Measurements from ENCODE around the gene ILF2. TPM values are rescaled to one million over a fixed set of nuclear protein-coding genes. Genes with fewer than 3 reads are reported as not detected.
"Not testable (repeated sequence)": the region's sequence is repeated elsewhere in the genome, so short reads cannot be mapped to it uniquely, and the experiment has no call there.

ILF2 gene
- total and polyA plus RNA-seq, 3 experiments from 2014 or later = 126 to 394 (median 379) TPM

DNA sequence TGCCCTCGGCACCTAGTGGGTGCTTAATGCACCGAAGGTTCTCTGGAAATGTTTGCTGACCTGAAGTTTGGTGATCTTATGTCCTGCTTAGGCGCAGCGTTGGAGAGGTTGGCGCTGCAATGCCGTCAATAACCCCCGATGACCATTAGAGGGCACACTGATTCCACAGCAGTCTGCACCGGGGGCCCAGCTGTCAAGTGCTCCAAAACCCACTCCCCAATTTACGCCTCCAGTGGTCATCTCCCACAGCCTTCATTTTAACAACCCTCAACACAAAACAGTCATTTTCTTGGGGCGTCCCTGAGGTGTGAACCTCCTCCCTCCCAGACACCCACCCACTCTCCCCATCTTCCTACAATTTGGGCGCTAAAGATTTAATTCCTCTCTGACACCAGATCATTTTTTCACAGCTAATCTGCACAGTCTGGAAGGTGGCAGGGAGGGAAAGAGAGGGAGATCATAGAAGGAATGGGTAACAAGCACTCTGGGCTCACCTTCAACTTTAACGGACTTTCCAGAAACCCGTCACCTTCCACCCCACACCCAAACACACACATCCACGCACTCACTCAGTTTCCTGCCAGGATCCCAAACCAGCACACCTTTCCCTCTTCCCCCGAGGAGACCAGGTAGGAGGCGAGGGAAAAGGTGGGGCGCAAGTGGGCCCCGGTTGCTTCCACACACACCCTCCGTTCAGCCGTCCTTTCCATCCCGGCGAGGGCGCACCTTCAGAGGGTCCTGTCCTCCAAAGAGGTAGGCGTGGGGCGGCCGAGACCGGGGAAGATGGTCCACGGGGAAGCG, 7.1 kb upstream of the ILF2 start:
- Mint-ChIP-seq H3K36me3 (peaks cover 0 to 1% (median 0%) of the 10 kb centered on the region in 3 donors), H3K27me3 (peaks cover 31 to 56% of the 10 kb centered on the region in 2 donors), H3K4me1 (peaks cover 20 to 26% (median 22%) of the 10 kb centered on the region in 3 donors), H3K4me3 (peak overlapping the region; percentile 65 to 92 (median 80)), H3K27ac (peak overlapping the region in 1 of 8 donors; percentile 72), H3K9me3 (no peaks in the 10 kb centered on the region)
- DNase-seq = peak in 3 of 5 donors; percentile 18 to 56 (median 47)
- POLR2A ChIA-PET = interaction anchor here (1.4 kb wide), 1 partner anchor 44 kb away, joined by 3 read pairs; the partner anchor contains the start of gene CHTOP
- Histone ChIP-seq H3K27me3 (ENCODE audit: insufficient read depth, low read length, poor library complexity, severe bottlenecking) (peaks cover 41% of the 10 kb centered on the region), H3K36me3 (ENCODE audit: insufficient read depth, low read length) (no peaks in the 10 kb centered on the region), H3K4me1 (ENCODE audit: insufficient read depth, low read length) (peaks cover 20% of the 10 kb centered on the region), H3K27ac (ENCODE audit: low read depth, low read length) (no peak overlapping the region), H3K4me3 (ENCODE audit: low read length) (peak overlapping the region; percentile 45), H3K9me3 (ENCODE audit: low read length) (no peaks in the 10 kb centered on the region)
- CTCF ChIA-PET = interaction anchor here (0.8 to 1.8 kb wide), 11 partner anchors 8 to 309 kb away, joined by 3 to 9 read pairs (median 3); partner anchors contain the start of genes INTS3 and RAB13

DNA sequence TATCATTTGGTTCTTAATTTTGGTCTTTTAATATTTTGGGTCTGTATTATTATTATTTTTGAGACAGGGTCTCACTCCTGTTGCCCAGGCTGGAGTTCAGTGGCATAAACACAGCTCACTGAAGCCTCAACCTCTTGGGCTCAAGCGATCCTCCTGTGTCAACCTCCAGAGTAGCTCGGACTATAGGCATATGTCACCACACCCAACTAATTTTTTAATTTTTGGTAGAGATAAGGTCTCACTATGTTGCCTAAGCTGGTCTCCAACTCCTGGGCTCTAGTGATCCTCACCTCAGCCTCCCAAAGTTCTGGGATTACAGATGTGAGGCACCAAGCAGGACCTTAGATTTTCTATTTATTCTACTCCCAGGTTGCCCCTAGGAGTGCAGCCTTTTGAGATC, 2.7 kb upstream of the ILF2 start:
- Mint-ChIP-seq H3K27ac (peak overlapping the region in 2 of 8 donors; percentile 72 to 93), H3K9me3 (no peaks in the 10 kb centered on the region), H3K36me3 (peaks cover 0 to 1% (median under 1%) of the 10 kb centered on the region in 3 donors), H3K4me1 (peaks cover 11 to 27% (median 13%) of the 10 kb centered on the region in 3 donors), H3K27me3 (peaks cover 12 to 21% of the 10 kb centered on the region in 2 donors), H3K4me3 (peak overlapping the region; percentile 18 to 80 (median 67))
- peaks cover 4% of the 10 kb centered on the region for H3K36me3 ChIP-seq (ENCODE audit: insufficient read depth, low read length)
- POLR2A ChIA-PET = no interaction called here
- DNase-seq = no peak
- H3K27ac ChIP-seq (ENCODE audit: low read depth, low read length) = no peak overlapping the region
- peaks cover 35% of the 10 kb centered on the region for H3K4me1 ChIP-seq (ENCODE audit: insufficient read depth, low read length)
- CTCF ChIA-PET = interaction anchor here (0.7 to 1.4 kb wide), 2 partner anchors 14 to 163 kb away, joined by 3 to 4 read pairs; no protein-coding TSS in a partner anchor
- peaks cover 18% of the 10 kb centered on the region for H3K27me3 ChIP-seq (ENCODE audit: insufficient read depth, low read length, poor library complexity, severe bottlenecking)
- no peak overlapping the region for H3K4me3 ChIP-seq (ENCODE audit: low read length)
- no peaks in the 10 kb centered on the region for H3K9me3 ChIP-seq (ENCODE audit: low read length)

DNA sequence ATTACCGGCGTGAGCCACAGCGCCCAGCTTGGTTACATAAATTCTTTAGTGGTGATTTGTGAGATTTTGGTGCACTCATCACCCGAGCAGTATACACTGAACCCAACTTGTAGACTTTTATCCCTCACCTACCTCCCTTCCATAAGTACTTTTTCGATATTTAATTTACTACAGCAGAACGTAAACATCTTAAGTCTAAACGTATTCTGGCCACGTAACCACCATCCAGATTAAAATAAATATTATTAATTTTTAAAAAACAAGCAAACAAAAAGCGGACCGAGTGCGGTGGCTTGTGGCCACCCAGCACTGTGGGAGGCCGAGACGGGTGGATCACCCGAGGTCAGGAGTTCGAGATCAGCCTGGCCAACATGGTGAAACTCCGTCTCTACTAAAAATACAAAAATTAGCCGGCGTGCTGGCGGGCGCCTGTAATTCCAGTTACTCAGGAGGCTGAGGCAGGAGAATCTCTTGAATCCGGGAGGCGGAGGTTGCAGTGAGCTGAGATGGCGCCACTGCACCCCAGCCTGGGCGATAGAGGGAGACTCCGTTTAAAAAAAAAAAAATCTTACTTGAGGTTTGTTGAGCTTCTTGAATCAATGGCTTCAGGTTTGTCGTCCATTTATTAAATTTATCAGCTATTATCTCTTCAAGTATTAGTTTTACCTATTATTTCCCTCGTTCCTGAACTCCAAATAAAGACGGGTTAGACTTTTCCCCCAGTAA, 998 bp upstream of the ILF2 start:
- H3K4me3 Mint-ChIP-seq; H3K9me3 ChIP-seq (ENCODE audit: low read length); H3K27ac Mint-ChIP-seq; H3K27me3 ChIP-seq (ENCODE audit: insufficient read depth, low read length, poor library complexity, severe bottlenecking); H3K27me3 Mint-ChIP-seq; H3K9me3 Mint-ChIP-seq: not testable (repeated sequence)
- peaks cover 30% of the 10 kb centered on the region for H3K4me1 ChIP-seq (ENCODE audit: insufficient read depth, low read length)
- POLR2A ChIA-PET = interaction anchor here (0.6 to 2.6 kb wide), 6 partner anchors 12 to 319 kb away, joined by 3 to 18 read pairs (median 7); partner anchors contain the start of genes CHTOP, JTB and RPS27
- CTCF ChIA-PET = interaction anchor here (0.7 to 2.0 kb wide), 7 partner anchors 9 to 314 kb away, joined by 3 to 6 read pairs (median 3); partner anchors contain the start of genes RAB13 and SNAPIN
- peaks cover 22% of the 10 kb centered on the region for H3K36me3 ChIP-seq (ENCODE audit: insufficient read depth, low read length)
- Mint-ChIP-seq H3K4me1 (peaks cover 11 to 21% (median 12%) of the 10 kb centered on the region in 3 donors), H3K36me3 (peaks cover 9 to 18% (median 13%) of the 10 kb centered on the region in 3 donors)
- H3K4me3 ChIP-seq (ENCODE audit: low read length) = peak overlapping the region; percentile 92
- H3K27ac ChIP-seq (ENCODE audit: low read depth, low read length) = peak overlapping the region; percentile 84
- DNase-seq = peak in 2 of 5 donors; percentile 28 to 67

DNA sequence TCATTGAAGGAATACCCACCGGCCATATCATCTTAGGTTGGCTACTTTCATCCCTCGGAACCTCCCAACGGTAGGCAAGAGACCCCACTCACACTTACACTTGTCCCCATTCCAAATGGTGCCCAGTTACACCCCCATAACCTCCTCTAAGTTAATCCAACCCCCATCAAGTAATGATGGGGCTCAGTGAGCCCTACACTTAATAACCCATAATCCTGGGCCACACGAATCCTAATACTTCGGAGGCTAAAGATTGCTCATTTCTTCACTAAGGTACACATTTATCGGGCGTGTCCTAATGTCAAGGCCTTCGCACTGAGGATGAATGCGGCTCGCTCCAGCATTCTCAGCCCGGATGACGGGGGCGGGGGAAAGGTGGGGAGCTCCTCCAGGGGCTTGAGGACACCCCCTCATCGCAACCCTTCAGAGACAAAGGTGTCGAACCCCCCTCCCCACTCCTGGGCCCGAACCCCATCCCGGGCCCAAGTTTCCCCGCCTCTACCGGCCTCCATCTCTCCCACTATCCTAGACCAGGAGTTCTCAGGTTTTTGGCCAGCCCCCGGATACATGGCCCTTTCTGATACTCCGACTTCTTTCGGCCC, 435 bp downstream of the ILF2 start:
- Histone ChIP-seq H3K9me3 (ENCODE audit: low read length) (no peaks in the 10 kb centered on the region), H3K36me3 (ENCODE audit: insufficient read depth, low read length) (peaks cover 36% of the 10 kb centered on the region), H3K4me3 (ENCODE audit: low read length) (peak overlapping the region; percentile 91), H3K4me1 (ENCODE audit: insufficient read depth, low read length) (peaks cover 30% of the 10 kb centered on the region), H3K27me3 (ENCODE audit: insufficient read depth, low read length, poor library complexity, severe bottlenecking) (no peaks in the 10 kb centered on the region), H3K27ac (ENCODE audit: low read depth, low read length) (peak overlapping the region; percentile 92)
- DNase-seq = no peak
- peak overlapping the region in 1 of 8 donors; percentile 93 for H3K27ac Mint-ChIP-seq
- H3K4me1 Mint-ChIP-seq = peaks cover 12 to 21% (median 14%) of the 10 kb centered on the region in 3 donors
- peaks cover 9 to 32% (median 15%) of the 10 kb centered on the region in 3 donors for H3K36me3 Mint-ChIP-seq
- peaks cover 0 to 1% of the 10 kb centered on the region in 2 donors for H3K27me3 Mint-ChIP-seq
- H3K9me3 Mint-ChIP-seq = no peaks in the 10 kb centered on the region
- CTCF ChIA-PET = interaction anchor here (2.5 kb wide), 1 partner anchor 11 kb away, joined by 8 read pairs; the partner anchor contains the start of gene SNAPIN
- no peak overlapping the region for H3K4me3 Mint-ChIP-seq
- POLR2A ChIA-PET = interaction anchor here (1.5 to 2.6 kb wide), 2 partner anchors 11 to 36 kb away, joined by 3 to 18 read pairs; partner anchors contain the start of gene CHTOP

DNA sequence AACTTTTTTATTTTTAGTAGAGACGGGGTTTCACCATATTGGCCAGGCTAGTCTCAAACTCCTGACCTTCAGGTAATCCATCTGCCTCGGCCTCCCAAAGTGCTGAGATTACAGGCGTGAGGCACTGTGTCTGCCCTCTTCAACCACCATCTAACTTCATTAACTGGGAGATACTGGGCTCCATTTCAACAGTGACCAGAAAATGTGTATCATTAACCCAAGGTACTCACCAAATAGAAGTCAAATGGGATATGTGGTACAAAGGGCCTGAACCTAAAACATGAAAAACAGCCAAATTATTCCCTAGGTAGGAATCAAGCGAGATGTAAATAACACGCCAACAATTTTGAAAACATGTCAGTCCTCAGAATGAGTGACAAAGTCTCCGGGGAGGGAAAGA, 1.2 kb downstream of the ILF2 start:
- no peaks in the 10 kb centered on the region for H3K9me3 Mint-ChIP-seq
- POLR2A ChIA-PET = interaction anchor here (1.5 kb wide), 1 partner anchor 10 kb away, joined by 3 read pairs; no protein-coding TSS in a partner anchor

DNA sequence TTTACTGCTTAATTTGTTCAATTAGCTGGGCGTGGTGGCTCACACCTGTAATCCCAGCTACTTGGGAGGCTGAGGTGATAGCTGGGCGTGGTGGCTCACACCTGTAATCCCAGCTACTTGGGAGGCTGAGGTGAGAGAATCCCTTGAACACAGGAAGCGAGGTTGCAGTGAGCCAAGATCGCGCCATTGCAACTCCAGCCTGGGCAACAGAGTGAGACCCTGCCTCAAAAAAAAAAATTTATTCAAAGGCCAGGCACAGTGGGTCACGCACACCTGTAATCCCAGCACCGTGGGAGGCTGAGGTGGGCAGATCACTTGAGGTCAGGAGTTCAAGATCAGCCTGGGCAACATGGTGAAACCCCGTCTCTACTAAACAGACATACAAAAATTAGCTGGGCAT, 2.1 kb downstream of the ILF2 start:
- H3K4me1 Mint-ChIP-seq = peaks cover 12 to 21% (median 14%) of the 10 kb centered on the region in 3 donors
- H3K27me3 ChIP-seq (ENCODE audit: insufficient read depth, low read length, poor library complexity, severe bottlenecking); H3K4me3 ChIP-seq (ENCODE audit: low read length); POLR2A ChIA-PET; H3K27ac ChIP-seq (ENCODE audit: low read depth, low read length); H3K27me3 Mint-ChIP-seq; H3K9me3 ChIP-seq (ENCODE audit: low read length); H3K9me3 Mint-ChIP-seq: not testable (repeated sequence)
- H3K36me3 Mint-ChIP-seq = peaks cover 18 to 49% (median 23%) of the 10 kb centered on the region in 3 donors
- peak overlapping the region in 5 of 8 donors; percentile 8 to 89 (median 40) for H3K27ac Mint-ChIP-seq
- H3K4me3 Mint-ChIP-seq = peak overlapping the region in 3 of 7 donors; percentile 32 to 77 (median 66)
- DNase-seq = peak in 1 of 5 donors; percentile 21
- H3K36me3 ChIP-seq (ENCODE audit: insufficient read depth, low read length) = peaks cover 51% of the 10 kb centered on the region
- peaks cover 30% of the 10 kb centered on the region for H3K4me1 ChIP-seq (ENCODE audit: insufficient read depth, low read length)
- CTCF ChIA-PET = interaction anchor here (2.5 kb wide), 1 partner anchor 9 kb away, joined by 8 read pairs; the partner anchor contains the start of gene SNAPIN

More for the DNA sequence above, 1.2 kb downstream of the ILF2 start:
- H3K4me3 Mint-ChIP-seq = no peak overlapping the region
- CTCF ChIA-PET = interaction anchor here (2.5 kb wide), 1 partner anchor 10 kb away, joined by 8 read pairs; the partner anchor contains the start of gene SNAPIN
- DNase-seq = no peak
- peak overlapping the region in 1 of 8 donors; percentile 93 for H3K27ac Mint-ChIP-seq
- no peaks in the 10 kb centered on the region for H3K27me3 ChIP-seq (ENCODE audit: insufficient read depth, low read length, poor library complexity, severe bottlenecking)
- peaks cover 13 to 40% (median 18%) of the 10 kb centered on the region in 3 donors for H3K36me3 Mint-ChIP-seq
- peak overlapping the region; percentile 91 for H3K4me3 ChIP-seq (ENCODE audit: low read length)
- peaks cover 43% of the 10 kb centered on the region for H3K36me3 ChIP-seq (ENCODE audit: insufficient read depth, low read length)
- H3K4me1 Mint-ChIP-seq = peaks cover 12 to 21% (median 14%) of the 10 kb centered on the region in 3 donors
- peaks cover 30% of the 10 kb centered on the region for H3K4me1 ChIP-seq (ENCODE audit: insufficient read depth, low read length)
- H3K9me3 ChIP-seq (ENCODE audit: low read length) = no peaks in the 10 kb centered on the region
- H3K27ac ChIP-seq (ENCODE audit: low read depth, low read length) = peak overlapping the region; percentile 92
- H3K27me3 Mint-ChIP-seq = peaks cover 0 to 1% of the 10 kb centered on the region in 2 donors

DNA sequence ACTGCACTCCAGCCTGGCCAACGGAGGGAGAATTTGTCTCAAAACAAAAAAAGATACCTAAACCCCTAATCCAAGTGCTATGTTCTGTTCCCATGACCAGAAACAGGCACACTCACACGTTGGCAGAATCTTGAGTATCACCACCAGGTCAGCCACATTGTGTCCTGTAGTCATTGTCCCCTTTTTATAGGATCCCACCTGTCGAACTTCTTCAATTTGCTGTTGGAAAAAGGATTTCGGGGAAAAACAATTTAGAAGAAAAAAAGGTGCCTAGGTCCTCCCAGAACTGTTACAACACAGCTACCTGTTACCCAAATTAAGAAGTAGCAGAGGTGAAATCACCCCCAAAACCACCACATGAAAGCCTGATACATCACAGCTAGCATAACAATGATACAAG, 3.4 kb downstream of the ILF2 start:
- Mint-ChIP-seq H3K9me3 (no peaks in the 10 kb centered on the region), H3K36me3 (peaks cover 19 to 61% (median 23%) of the 10 kb centered on the region in 3 donors), H3K27me3 (peaks cover 0 to 1% of the 10 kb centered on the region in 2 donors), H3K27ac (peak overlapping the region in 5 of 8 donors; percentile 47 to 92 (median 83)), H3K4me3 (peak overlapping the region in 2 of 7 donors; percentile 27 to 77), H3K4me1 (peaks cover 12 to 21% (median 14%) of the 10 kb centered on the region in 3 donors)
- ChIA-PET CTCF (no interaction called here), POLR2A (interaction anchor here (0.9 to 1.9 kb wide), 2 partner anchors 8 to 33 kb away, joined by 3 to 7 read pairs; partner anchors contain the start of gene CHTOP)
- H3K36me3 ChIP-seq (ENCODE audit: insufficient read depth, low read length) = peaks cover 61% of the 10 kb centered on the region
- H3K9me3 ChIP-seq (ENCODE audit: low read length) = no peaks in the 10 kb centered on the region
- H3K27me3 ChIP-seq (ENCODE audit: insufficient read depth, low read length, poor library complexity, severe bottlenecking) = no peaks in the 10 kb centered on the region
- H3K4me3 ChIP-seq (ENCODE audit: low read length) = no peak overlapping the region
- DNase-seq = peak in 1 of 5 donors; percentile 35
- H3K4me1 ChIP-seq (ENCODE audit: insufficient read depth, low read length) = peaks cover 30% of the 10 kb centered on the region
- H3K27ac ChIP-seq (ENCODE audit: low read depth, low read length) = no peak overlapping the region

Data from CD8-positive, alpha-beta memory T cell (primary cell).